GM08714 (cell line): ENCODE results near the gene UNKL.

Experiments
- H3K4me3 ChIP-seq: fragments of 200-500 bp; sonication (Bioruptor generic); 2 replicates; pipeline ENCODE4 v1.5.1; 2014; ENCODE audit warnings: mild to moderate bottlenecking, low read length, inconsistent platforms
- ZNF274 ChIP-seq: IDR thresholded peaks from 2 replicates; pipeline ENCODE4 v1.6.1; 2012; ENCODE audit warnings: mild to moderate bottlenecking, low read depth, low read length

UNKL gene

GRCh38 chr16:1374418-1375297 is 39.8 kb downstream of the UNKL start:
- H3K4me3 ChIP-seq = no peak overlapping the region
- no peak for TF ChIP-seq ZNF274

- H3K4me3 ChIP-seq = no peak overlapping the region
- TF ChIP-seq ZNF274 = no peak
Observed at GRCh38 chr16:1372292-1372950, 42.1 kb downstream of the UNKL start.

- TF ChIP-seq ZNF274 = no peak
- no peak overlapping the region for H3K4me3 ChIP-seq
Observed at GRCh38 chr16:1371054-1371978, 43.2 kb downstream of the UNKL start.

GRCh38 chr16:1367486-1368174 is 46.9 kb downstream of the UNKL start:
- H3K4me3 ChIP-seq = no peak overlapping the region
- no peak for TF ChIP-seq ZNF274

GRCh38 chr16:1366712-1367299 is 47.7 kb downstream of the UNKL start:
- no peak overlapping the region for H3K4me3 ChIP-seq

GRCh38 chr16:1366060-1366711 is 48.3 kb downstream of the UNKL start:
- no peak for TF ChIP-seq ZNF274

More at GRCh38 chr16:1366712-1367299, 47.7 kb downstream of the UNKL start:
- no peak for TF ChIP-seq ZNF274

GRCh38 chr16:1364510-1364909 is 50.0 kb downstream of the UNKL start:
- TF ChIP-seq ZNF274 = no peak
- H3K4me3 ChIP-seq = no peak overlapping the region

More at GRCh38 chr16:1366060-1366711, 48.3 kb downstream of the UNKL start:
- no peak overlapping the region for H3K4me3 ChIP-seq

GRCh38 chr16:1363501-1364041 is 50.9 kb downstream of the UNKL start:
- TF ChIP-seq ZNF274 = no peak
- no peak overlapping the region for H3K4me3 ChIP-seq

- H3K4me3 ChIP-seq = no peak overlapping the region
Observed at GRCh38 chr16:1362807-1363206, 51.7 kb downstream of the UNKL start.

GRCh38 chr16:1361685-1362360 is 52.7 kb downstream of the UNKL start:
- H3K4me3 ChIP-seq = no peak overlapping the region

More at GRCh38 chr16:1362807-1363206, 51.7 kb downstream of the UNKL start:
- no peak for TF ChIP-seq ZNF274

GRCh38 chr16:1357906-1358566 is 56.5 kb downstream of the UNKL start:
- no peak overlapping the region for H3K4me3 ChIP-seq
- no peak for TF ChIP-seq ZNF274

More at GRCh38 chr16:1361685-1362360, 52.7 kb downstream of the UNKL start:
- no peak for TF ChIP-seq ZNF274
